Bronchial epithelial cell (primary cell): ENCODE results near the gene MACROD1. TPM values are rescaled to one million over a fixed set of nuclear protein-coding genes. Genes with fewer than 3 reads are reported as not detected.

Experiments
- DNase-seq: peaks from one replicate; pipeline ENCODE4 v3.0.0-alpha.2; 2010; ENCODE audit warnings: low read depth
- FAIRE-seq: peaks from 2 replicates; lab custom pipeline; 2011; peaks lifted over from hg19 to GRCh38; lab: Jason Lieb, UNC
- H3K27me3 ChIP-seq: 2 replicates; pipeline ENCODE4 v1.5.1; 2011; ENCODE audit warnings: low read length; ENCODE audit not compliant: control insufficient read depth, insufficient read depth
- H3K36me3 ChIP-seq: 2 replicates; pipeline ENCODE4 v1.5.1; 2011; ENCODE audit warnings: low read length; ENCODE audit not compliant: control insufficient read depth, insufficient read depth
- H3K4me3 ChIP-seq: 2 replicates; pipeline ENCODE4 v1.5.1; 2011; ENCODE audit warnings: mild to moderate bottlenecking, low read depth, low read length, control low read depth
- total RNA-seq: library from RNA; depleted of rRNA; stranded (reverse); fragments of >200 nt; gene quantifications from 2 replicates; pipeline ENCODE4 v1.2.1, GENCODE V29; 2014
- TF ChIP-seq, protein P1 (sequence below): IDR thresholded peaks from 2 replicates; pipeline ENCODE4 v1.5.1; 2011; ENCODE audit warnings: mild to moderate bottlenecking, moderate library complexity, low read length, control low read depth, inconsistent platforms; ENCODE audit not compliant: insufficient read depth, severe bottlenecking

The MACROD1 gene
- total RNA-seq, 1 donor from 2014 or later = 17.9 TPM

- Histone ChIP-seq H3K4me3 (no peak overlapping the region), H3K27me3 (peaks cover 7% of the 10 kb centered on the region), H3K36me3 (no peaks in the 10 kb centered on the region)
- TF ChIP-seq, protein P1, sequence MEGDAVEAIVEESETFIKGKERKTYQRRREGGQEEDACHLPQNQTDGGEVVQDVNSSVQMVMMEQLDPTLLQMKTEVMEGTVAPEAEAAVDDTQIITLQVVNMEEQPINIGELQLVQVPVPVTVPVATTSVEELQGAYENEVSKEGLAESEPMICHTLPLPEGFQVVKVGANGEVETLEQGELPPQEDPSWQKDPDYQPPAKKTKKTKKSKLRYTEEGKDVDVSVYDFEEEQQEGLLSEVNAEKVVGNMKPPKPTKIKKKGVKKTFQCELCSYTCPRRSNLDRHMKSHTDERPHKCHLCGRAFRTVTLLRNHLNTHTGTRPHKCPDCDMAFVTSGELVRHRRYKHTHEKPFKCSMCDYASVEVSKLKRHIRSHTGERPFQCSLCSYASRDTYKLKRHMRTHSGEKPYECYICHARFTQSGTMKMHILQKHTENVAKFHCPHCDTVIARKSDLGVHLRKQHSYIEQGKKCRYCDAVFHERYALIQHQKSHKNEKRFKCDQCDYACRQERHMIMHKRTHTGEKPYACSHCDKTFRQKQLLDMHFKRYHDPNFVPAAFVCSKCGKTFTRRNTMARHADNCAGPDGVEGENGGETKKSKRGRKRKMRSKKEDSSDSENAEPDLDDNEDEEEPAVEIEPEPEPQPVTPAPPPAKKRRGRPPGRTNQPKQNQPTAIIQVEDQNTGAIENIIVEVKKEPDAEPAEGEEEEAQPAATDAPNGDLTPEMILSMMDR = no peak
- FAIRE-seq (no peak), DNase-seq (no peak)
Measured at GRCh38 chr11:64080390-64080789, 85.5 kb downstream of the MACROD1 start.

- FAIRE-seq (no peak), DNase-seq (no peak)
- Histone ChIP-seq H3K27me3 (peaks cover 7% of the 10 kb centered on the region), H3K4me3 (no peak overlapping the region), H3K36me3 (no peaks in the 10 kb centered on the region)
- TF ChIP-seq, protein P1 = no peak
Measured at GRCh38 chr11:64078905-64079304, 87.0 kb downstream of the MACROD1 start.

DNA sequence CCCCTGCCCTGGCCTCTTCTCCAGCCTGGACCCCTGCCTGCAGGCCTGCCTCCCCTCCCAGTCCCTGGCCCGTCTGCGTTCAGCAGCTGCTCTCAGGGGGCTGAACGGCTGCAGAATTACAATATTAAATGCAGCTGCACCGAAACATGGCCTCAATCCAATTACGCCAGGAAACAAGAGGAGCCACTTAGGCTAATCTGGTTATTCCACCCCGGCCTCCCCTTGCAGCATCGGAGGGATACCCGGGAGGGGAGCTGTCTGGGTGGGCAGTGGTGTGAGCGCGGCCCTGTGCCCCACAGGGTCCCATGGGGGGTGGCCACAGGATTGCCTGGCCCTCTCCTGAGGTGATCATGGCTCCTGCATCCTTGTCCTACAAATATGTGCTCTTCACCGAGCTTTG lies 87.6 kb downstream of the MACROD1 start:
- TF ChIP-seq, protein P1 = no peak
- Histone ChIP-seq H3K27me3 (peaks cover 7% of the 10 kb centered on the region), H3K36me3 (no peaks in the 10 kb centered on the region), H3K4me3 (no peak overlapping the region)
- FAIRE-seq = no peak
- DNase-seq = no peak

DNA sequence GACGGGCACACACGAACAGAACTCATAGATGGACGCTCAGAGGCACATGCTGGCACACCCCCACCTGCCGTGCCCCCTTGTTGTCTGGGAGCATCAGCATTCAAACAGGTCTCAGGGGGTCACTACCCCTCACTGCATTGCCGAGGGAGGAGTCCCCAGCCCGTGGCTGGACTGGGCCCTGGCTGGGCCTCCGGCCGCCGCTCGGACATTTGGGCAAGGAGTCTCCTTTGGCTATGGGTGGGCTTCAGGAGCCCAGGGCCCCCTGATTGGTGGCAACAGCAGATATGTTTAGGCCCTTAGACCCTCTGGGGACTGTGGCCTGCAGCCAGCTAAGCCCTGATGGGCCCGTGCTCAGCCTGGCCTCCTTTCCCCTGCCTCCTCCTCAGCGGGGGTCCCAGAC lies 88.3 kb downstream of the MACROD1 start:
- FAIRE-seq = no peak
- Histone ChIP-seq H3K4me3 (no peak overlapping the region), H3K27me3 (peaks cover 5% of the 10 kb centered on the region), H3K36me3 (no peaks in the 10 kb centered on the region)
- TF ChIP-seq, protein P1 = no peak
- DNase-seq = no peak

GRCh38 chr11:64076758-64077157 lies 89.2 kb downstream of the MACROD1 start:
- no peak for FAIRE-seq
- TF ChIP-seq, protein P1 = no peak
- Histone ChIP-seq H3K36me3 (no peaks in the 10 kb centered on the region), H3K4me3 (no peak overlapping the region), H3K27me3 (peaks cover 5% of the 10 kb centered on the region)
- DNase-seq = no peak

GRCh38 chr11:64074239-64074638 lies 91.7 kb downstream of the MACROD1 start:
- TF ChIP-seq, protein P1 = no peak
- peaks cover 3% of the 10 kb centered on the region for H3K27me3 ChIP-seq
- DNase-seq (peak; percentile 55), FAIRE-seq (peak; percentile 83)
- no peaks in the 10 kb centered on the region for H3K36me3 ChIP-seq
- no peak overlapping the region for H3K4me3 ChIP-seq
